H1 (cell line): ENCODE data around the gene HOXA6. TPM values are rescaled to one million over a fixed set of nuclear protein-coding genes. Genes with fewer than 3 reads are reported as not detected.

Experiments used
- CTCF ChIA-PET: fragments of 300-600 bp; sonication (Branson Sonifier 250); formaldehyde crosslinking; loops from one replicate; lab custom pipeline; 2021; ENCODE audit not compliant: partially characterized antibody; lab: Charles Lee
- POLR2A ChIA-PET: fragments of 300-600 bp; sonication (Branson Sonifier 250); formaldehyde crosslinking; loops from one replicate; lab custom pipeline; 2021; ENCODE audit warnings: inconsistent platforms; ENCODE audit not compliant: partially characterized antibody; lab: Charles Lee
- DNase-seq, 2 experiments: peaks; one replicate each; pipeline versions ENCODE4 v3.0.0 to v3.0.0-alpha.2; 2010 to 2022; ENCODE audit warnings: low spot score in 2 of 2, low read depth in 1 of 2, mixed read lengths in 1 of 2
- FAIRE-seq: peaks from 2 replicates; lab custom pipeline; 2011; peaks lifted over from hg19 to GRCh38; lab: Jason Lieb, UNC
- H2AFZ ChIP-seq: 2 replicates; pipeline ENCODE4 v1.8.1; 2012; ENCODE audit warnings: low read length, inconsistent platforms
- H2AK5ac ChIP-seq: 2 replicates; pipeline ENCODE4 v1.6.1; 2013; ENCODE audit warnings: low read depth, low read length
- H2BK120ac ChIP-seq: replicated peaks from 2 replicates; pipeline ENCODE3; 2013; ENCODE audit warnings: low read depth, low read length, inconsistent platforms
- H2BK12ac ChIP-seq: 2 replicates; pipeline ENCODE4 v1.6.1; 2013; ENCODE audit warnings: low read depth, low read length
- H2BK15ac ChIP-seq: 2 replicates; pipeline ENCODE4 v1.6.1; 2013; ENCODE audit warnings: low read length
- H2BK20ac ChIP-seq: 2 replicates; pipeline ENCODE4 v1.6.1; 2013; ENCODE audit warnings: low read length
- H2BK5ac ChIP-seq: 2 replicates; pipeline ENCODE4 v1.6.1; 2013; ENCODE audit warnings: low read depth, low read length
- H3K14ac ChIP-seq: 2 replicates; pipeline ENCODE4 v1.6.1; 2013; ENCODE audit warnings: inconsistent platforms; ENCODE audit not compliant: insufficient read length
- H3K18ac ChIP-seq: 2 replicates; pipeline ENCODE4 v1.6.1; 2013; ENCODE audit warnings: low read length; ENCODE audit errors: extremely low read depth
- H3K23ac ChIP-seq: 2 replicates; pipeline ENCODE4 v1.6.1; 2013; ENCODE audit warnings: inconsistent platforms; ENCODE audit not compliant: insufficient read length
- H3K23me2 ChIP-seq: 2 replicates; pipeline ENCODE4 v1.6.1; 2013; ENCODE audit warnings: low read depth, low read length
- H3K27ac ChIP-seq: 2 replicates; pipeline ENCODE4 v1.6.1; 2011; ENCODE audit warnings: low read depth, low read length, inconsistent platforms
- H3K27me3 ChIP-seq, 4 experiments: replicated peaks in 1 of 4; 1 replicate in 1 of 4; 2 replicates in 3 of 4; pipeline versions ENCODE4 v1.6.1 to v1.8.1; 2011 to 2013; ENCODE audit warnings: low read length in 3 of 4, mild to moderate bottlenecking in 3 of 4, inconsistent platforms in 2 of 4, mixed read lengths in 2 of 4, moderate library complexity in 1 of 4; ENCODE audit not compliant: control insufficient read depth in 3 of 4, insufficient read depth in 3 of 4; ENCODE audit errors: extremely low read depth in 1 of 4
- H3K36me3 ChIP-seq, 4 experiments: 2 replicates each; pipeline versions ENCODE4 v1.6.1 to v1.8.1; 2011 to 2013; ENCODE audit warnings: mild to moderate bottlenecking in 4 of 4, low read length in 3 of 4, moderate library complexity in 2 of 4, control low read depth in 1 of 4, inconsistent platforms in 1 of 4; ENCODE audit not compliant: insufficient read depth in 4 of 4, control insufficient read depth in 2 of 4
- H3K4ac ChIP-seq: replicated peaks from 2 replicates; pipeline ENCODE3; 2013; ENCODE audit warnings: low read length, low read depth, mixed read lengths, inconsistent platforms; ENCODE audit not compliant: insufficient read length
- H3K4me1 ChIP-seq, 4 experiments: replicated peaks in 1 of 4; 1 replicate in 1 of 4; 2 replicates in 3 of 4; pipeline versions ENCODE4 v1.6.1 to v1.8.1; 2011 to 2013; ENCODE audit warnings: low read length in 3 of 4, inconsistent platforms in 2 of 4, mixed read lengths in 1 of 4; ENCODE audit not compliant: insufficient read depth in 4 of 4, control insufficient read depth in 3 of 4
- H3K4me2 ChIP-seq, 2 experiments: 2 replicates each; pipeline versions ENCODE4 v1.6.1 to v1.8.1; 2011 to 2013; ENCODE audit warnings: low read depth in 2 of 2, low read length in 2 of 2, control low read depth in 1 of 2, inconsistent platforms in 1 of 2, mild to moderate bottlenecking in 1 of 2; ENCODE audit not compliant: insufficient read depth in 1 of 2
- H3K4me3 ChIP-seq, 4 experiments: fragments of 200-600, 300-600 bp in 1 of 4; sonication (generic), shearing (Covaris generic), sonication (Bioruptor Twin) in 1 of 4; 2 replicates each; pipeline versions ENCODE4 v1.5.1 to v1.8.1; 2011 to 2016; ENCODE audit warnings: low read length in 4 of 4, low read depth in 3 of 4, control low read depth in 2 of 4, inconsistent platforms in 2 of 4, mild to moderate bottlenecking in 2 of 4, mixed read lengths in 1 of 4, moderate library complexity in 1 of 4; ENCODE audit not compliant: insufficient read depth in 2 of 4; ENCODE audit errors: extremely low read depth in 1 of 4
- H3K56ac ChIP-seq: replicated peaks from 2 replicates; pipeline ENCODE3; 2013; ENCODE audit warnings: low read depth, mild to moderate bottlenecking, mixed read lengths, low read length, inconsistent platforms; ENCODE audit not compliant: insufficient read length
- H3K79me1 ChIP-seq: 2 replicates; pipeline ENCODE4 v1.6.1; 2013; ENCODE audit warnings: low read depth, low read length, control low read depth
- H3K79me2 ChIP-seq, 2 experiments: 2 replicates each; pipeline versions ENCODE4 v1.6.1 to v1.8.1; 2012 to 2013; ENCODE audit warnings: low read length in 2 of 2, mild to moderate bottlenecking in 2 of 2, inconsistent platforms in 1 of 2; ENCODE audit not compliant: insufficient read depth in 2 of 2, control insufficient read depth in 1 of 2
- H3K9ac ChIP-seq, 4 experiments: replicated peaks in 1 of 4; 1 replicate in 1 of 4; 2 replicates in 3 of 4; pipeline versions ENCODE4 v1.6.1 to v1.8.1; 2011 to 2013; ENCODE audit warnings: low read depth in 3 of 4, low read length in 3 of 4, control low read depth in 2 of 4, mild to moderate bottlenecking in 2 of 4, moderate library complexity in 2 of 4, inconsistent platforms in 1 of 4; ENCODE audit errors: extremely low read depth in 1 of 4
- H3K9me3 ChIP-seq, 2 experiments: 2 replicates each; pipeline versions ENCODE4 v1.6.1 to v1.8.1; 2012 to 2013; ENCODE audit warnings: mild to moderate bottlenecking in 2 of 2, moderate library complexity in 2 of 2, control low read depth in 1 of 2, inconsistent platforms in 1 of 2, low read depth in 1 of 2, low read length in 1 of 2, mixed read lengths in 1 of 2; ENCODE audit not compliant: insufficient read depth in 2 of 2
- H4K20me1 ChIP-seq, 2 experiments: replicated peaks in 1 of 2; 2 replicates each; pipeline versions ENCODE3 to v1.8.1; 2011 to 2013; ENCODE audit warnings: inconsistent platforms in 2 of 2, low read length in 2 of 2, mild to moderate bottlenecking in 1 of 2; ENCODE audit not compliant: insufficient read depth in 2 of 2, control insufficient read depth in 1 of 2
- H4K5ac ChIP-seq: 2 replicates; pipeline ENCODE4 v1.6.1; 2013; ENCODE audit warnings: low read length, low read depth, mixed read lengths, inconsistent platforms; ENCODE audit not compliant: insufficient read length
- H4K8ac ChIP-seq: 2 replicates; pipeline ENCODE4 v1.8.0; 2013; ENCODE audit warnings: mild to moderate bottlenecking, moderate library complexity, low read length, inconsistent platforms; ENCODE audit not compliant: insufficient read depth; ENCODE audit errors: extremely low read depth
- H4K91ac ChIP-seq: replicated peaks from 2 replicates; pipeline ENCODE3; 2013; ENCODE audit warnings: low read length, mixed read lengths, inconsistent platforms; ENCODE audit not compliant: insufficient read length
- EZH2 ChIP-seq: fragments of 200-600 bp; sonication (generic); IDR thresholded peaks from 2 replicates; pipeline ENCODE4 v1.7.1; 2012; ENCODE audit warnings: low read depth, mild to moderate bottlenecking, moderate library complexity, low read length, inconsistent platforms; ENCODE audit not compliant: severe bottlenecking
- JUN ChIP-seq: IDR thresholded peaks from 2 replicates; pipeline ENCODE4 v1.6.1; 2011; ENCODE audit warnings: low read depth, mild to moderate bottlenecking, improper control_type of control experiment, low read length
- JUND ChIP-seq: IDR thresholded peaks from 2 replicates; pipeline ENCODE4 v1.6.1; 2011; ENCODE audit warnings: mild to moderate bottlenecking, improper control_type of control experiment, low read length
- KDM4A ChIP-seq: IDR thresholded peaks from one replicate; pipeline ENCODE4 v1.7.1; 2012; ENCODE audit warnings: low read depth, mild to moderate bottlenecking, moderate library complexity, low read length, inconsistent platforms; ENCODE audit not compliant: severe bottlenecking
- KDM5A ChIP-seq: fragments of 200-600 bp; IDR thresholded peaks from 2 replicates; pipeline ENCODE4 v1.7.1; 2012; ENCODE audit warnings: mild to moderate bottlenecking, low read length, inconsistent platforms, mixed read lengths
- PHF8 ChIP-seq: fragments of 200-600 bp; sonication (generic); conservative IDR thresholded peaks from 2 replicates; pipeline ENCODE4 v1.7.1; 2012; ENCODE audit warnings: low read depth, mild to moderate bottlenecking, inconsistent platforms, low read length, moderate library complexity
- WGBS, 2 experiments: shearing (Covaris generic) in 1 of 2; methylation state at CpG; one replicate each; pipeline versions ENCODE4 v1.1.6 to v1.1.7; 2013 to 2015; ENCODE audit warnings: low lambda C conversion rate in 2 of 2, mixed read lengths in 2 of 2, inconsistent platforms in 1 of 2, low coverage in 1 of 2, missing lambda C conversion rate in 1 of 2; ENCODE audit not compliant: insufficient replicate concordance in 2 of 2, insufficient coverage in 1 of 2, insufficient read length in 1 of 2; ENCODE audit errors: extremely low coverage in 1 of 2, missing lambda C conversion rate in 1 of 2; 5-methylcytosine and 5-hydroxymethylcytosine counted together
- polyA plus RNA-seq, 7 experiments: library from polyadenylated mRNA; depleted of rRNA in 3 of 7; stranded (reverse) in 5 of 7; unstranded in 2 of 7; fragments of >200 nt in 5 of 7; fragments of 200-250 nt in 2 of 7; gene quantifications; 1 replicate in 5 of 7; 2 replicates in 1 of 7; 4 replicates in 1 of 7; pipeline versions ENCODE4 v1.2.1 to v1.2.3, GENCODE V29; 2011 to 2013; ENCODE audit warnings: missing spikeins in 2 of 7, mixed read lengths in 2 of 7
- total RNA-seq: library from RNA; stranded (reverse); fragmentation: NEBNext Ultra II Directional; extraction: Animal tissue kit (Norgen Biotek cat#: 25700); gene quantifications from 2 replicates; pipeline ENCODE4 v1.2.1, GENCODE V29; 2021

Gene HOXA6
- total and polyA plus RNA-seq, 2 of the 8 experiments (the other 6 are each of a cell fraction or from before 2014, with no cell fraction given), result not detected

GRCh38 chr7:27128034-27128433 lies 19.5 kb downstream of the HOXA6 start:
- Histone ChIP-seq H2BK20ac (no peak overlapping the region), H3K23me2 (peaks cover 4% of the 10 kb centered on the region; the same call in 1 of the 2 replicates), H3K27me3 (peaks cover 99 to 100% (median 100%) of the 10 kb centered on the region in 4 experiments), H3K18ac (no peak overlapping the region), H2AFZ (no peak overlapping the region), H3K36me3 (peaks cover 0 to 12% (median 0%) of the 10 kb centered on the region in 4 experiments; a peak in 2 of 8 replicates), H2BK12ac (no peak overlapping the region), H2BK15ac (no peak overlapping the region), H4K5ac (no peak overlapping the region), H3K9me3 (peaks cover 0 to 4% of the 10 kb centered on the region in 2 experiments; a peak in 1 of 4 replicates), H3K79me1 (no peaks in the 10 kb centered on the region), H4K91ac (no peak overlapping the region), H4K20me1 (peaks cover 24 to 37% of the 10 kb centered on the region in 2 experiments), H4K8ac (no peak overlapping the region), H3K79me2 (no peaks in the 10 kb centered on the region), H3K23ac (no peak overlapping the region), H3K4me3 (no peak overlapping the region), H3K4ac (no peak overlapping the region), H3K14ac (no peak overlapping the region), H3K4me2 (no peak overlapping the region), H2BK120ac (no peak overlapping the region), H3K56ac (no peak overlapping the region), H3K27ac (no peak overlapping the region), H2BK5ac (no peak overlapping the region), H3K4me1 (peaks cover 0 to 6% (median 2%) of the 10 kb centered on the region in 4 experiments; a peak in 4 of 7 replicates), H3K9ac (no peak overlapping the region), H2AK5ac (no peak overlapping the region)
- no peak for TF ChIP-seq PHF8
- TF ChIP-seq KDM5A, result no peak
- no peak for TF ChIP-seq JUND
- peak; percentile 31 for TF ChIP-seq EZH2
- no peak for TF ChIP-seq JUN
- no peak for TF ChIP-seq KDM4A
- 51% methylated on average over 2 of the region's 2 CpGs; no CpG with 5 or more reads in 1 of the 2 experiments for WGBS, 2 experiments
- FAIRE-seq (no peak), DNase-seq (no peak)
- POLR2A ChIA-PET, result no interaction called here
- CTCF ChIA-PET, result interaction anchor here (0.9 to 2.3 kb wide), 7 partner anchors 8 to 33 kb away, joined by 3 to 10 read pairs (median 4); partner anchors contain the start of gene HOXA5
